Hepatocyte (in vitro differentiated cells): ENCODE data around the gene REELD1.

ENCODE experiments used
- EZH2 ChIP-seq: fragments of 200-600 bp; sonication (generic); IDR thresholded peaks from 2 replicates; pipeline ENCODE4 v1.6.1; 2016; ENCODE audit warnings: antibody characterized with exemption, mild to moderate bottlenecking, borderline replicate concordance
- TF ChIP-seq, protein P1 (sequence below): fragments of 200-600 bp; sonication (generic); IDR thresholded peaks from 2 replicates; pipeline ENCODE4 v1.5.1; 2016; ENCODE audit warnings: antibody characterized with exemption, mild to moderate bottlenecking; ENCODE audit not compliant: poor library complexity

GRCh38 chr4:146191766-146192458 lies 22.4 kb upstream of the REELD1 start:
- TF ChIP-seq, protein P1, sequence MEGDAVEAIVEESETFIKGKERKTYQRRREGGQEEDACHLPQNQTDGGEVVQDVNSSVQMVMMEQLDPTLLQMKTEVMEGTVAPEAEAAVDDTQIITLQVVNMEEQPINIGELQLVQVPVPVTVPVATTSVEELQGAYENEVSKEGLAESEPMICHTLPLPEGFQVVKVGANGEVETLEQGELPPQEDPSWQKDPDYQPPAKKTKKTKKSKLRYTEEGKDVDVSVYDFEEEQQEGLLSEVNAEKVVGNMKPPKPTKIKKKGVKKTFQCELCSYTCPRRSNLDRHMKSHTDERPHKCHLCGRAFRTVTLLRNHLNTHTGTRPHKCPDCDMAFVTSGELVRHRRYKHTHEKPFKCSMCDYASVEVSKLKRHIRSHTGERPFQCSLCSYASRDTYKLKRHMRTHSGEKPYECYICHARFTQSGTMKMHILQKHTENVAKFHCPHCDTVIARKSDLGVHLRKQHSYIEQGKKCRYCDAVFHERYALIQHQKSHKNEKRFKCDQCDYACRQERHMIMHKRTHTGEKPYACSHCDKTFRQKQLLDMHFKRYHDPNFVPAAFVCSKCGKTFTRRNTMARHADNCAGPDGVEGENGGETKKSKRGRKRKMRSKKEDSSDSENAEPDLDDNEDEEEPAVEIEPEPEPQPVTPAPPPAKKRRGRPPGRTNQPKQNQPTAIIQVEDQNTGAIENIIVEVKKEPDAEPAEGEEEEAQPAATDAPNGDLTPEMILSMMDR, result no peak
- no peak for TF ChIP-seq EZH2
